ENCODE data around the gene HEXD.

Gene HEXD

DNA sequence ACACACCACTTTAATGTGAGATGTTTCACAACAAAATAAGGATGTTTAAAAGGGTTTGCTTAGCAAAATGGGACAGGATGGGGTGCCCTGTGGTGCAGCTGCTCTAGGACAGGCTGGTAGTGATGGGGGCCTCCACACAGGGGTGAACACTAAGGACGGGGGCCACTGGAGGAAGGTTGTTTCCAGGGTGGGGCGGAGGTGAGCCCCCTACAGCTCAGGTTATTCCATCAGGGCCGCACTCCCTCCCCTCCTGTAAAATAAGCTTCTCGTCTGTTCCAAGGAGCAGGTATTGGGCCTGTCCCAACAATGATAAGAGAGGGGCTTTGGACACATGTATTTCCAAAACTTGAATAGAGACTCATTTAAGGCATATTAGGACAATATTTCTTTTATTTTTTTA lies 1.9 kb upstream of the HEXD start:
- DNase-seq = no peak

DNA sequence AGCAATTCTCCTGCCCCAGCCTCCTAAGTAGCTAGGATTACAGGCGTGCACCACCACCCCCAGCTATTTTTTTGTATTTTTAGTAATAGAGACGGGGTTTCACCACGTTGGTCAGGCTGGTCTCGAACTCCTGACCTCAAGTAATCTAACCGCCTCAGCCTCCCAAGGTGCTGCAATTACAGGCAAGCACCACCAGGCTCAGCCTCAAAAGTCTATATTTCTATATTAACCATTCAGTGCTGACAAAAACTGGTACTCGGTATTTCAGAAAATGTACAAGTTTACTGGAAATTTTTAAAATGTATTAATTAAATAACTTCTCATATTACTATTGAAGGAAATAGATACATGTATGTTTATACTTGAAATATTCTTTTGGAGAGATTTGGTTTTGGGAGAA lies 1.4 kb upstream of the HEXD start:
- DNase-seq = no peak

DNA sequence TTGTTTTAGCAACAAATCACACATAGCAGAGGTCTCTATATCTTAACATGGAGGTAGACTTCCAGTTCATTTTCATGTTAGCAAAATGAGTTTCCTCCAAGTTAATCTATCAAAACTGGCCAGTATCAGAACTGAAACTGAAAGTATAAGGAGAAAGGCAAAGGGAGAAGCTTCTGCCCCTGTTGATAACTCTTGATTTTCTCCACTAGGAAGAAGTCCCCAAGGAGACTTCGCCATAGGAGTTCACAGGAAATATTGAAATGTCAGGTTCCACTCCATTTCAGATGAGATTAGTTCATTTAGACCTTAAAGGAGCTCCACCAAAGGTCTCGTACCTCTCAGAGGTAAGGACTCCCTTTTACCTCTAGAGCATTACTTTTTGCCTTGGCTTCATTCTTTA lies 1.4 kb downstream of the HEXD start:
- no peak for DNase-seq

DNA sequence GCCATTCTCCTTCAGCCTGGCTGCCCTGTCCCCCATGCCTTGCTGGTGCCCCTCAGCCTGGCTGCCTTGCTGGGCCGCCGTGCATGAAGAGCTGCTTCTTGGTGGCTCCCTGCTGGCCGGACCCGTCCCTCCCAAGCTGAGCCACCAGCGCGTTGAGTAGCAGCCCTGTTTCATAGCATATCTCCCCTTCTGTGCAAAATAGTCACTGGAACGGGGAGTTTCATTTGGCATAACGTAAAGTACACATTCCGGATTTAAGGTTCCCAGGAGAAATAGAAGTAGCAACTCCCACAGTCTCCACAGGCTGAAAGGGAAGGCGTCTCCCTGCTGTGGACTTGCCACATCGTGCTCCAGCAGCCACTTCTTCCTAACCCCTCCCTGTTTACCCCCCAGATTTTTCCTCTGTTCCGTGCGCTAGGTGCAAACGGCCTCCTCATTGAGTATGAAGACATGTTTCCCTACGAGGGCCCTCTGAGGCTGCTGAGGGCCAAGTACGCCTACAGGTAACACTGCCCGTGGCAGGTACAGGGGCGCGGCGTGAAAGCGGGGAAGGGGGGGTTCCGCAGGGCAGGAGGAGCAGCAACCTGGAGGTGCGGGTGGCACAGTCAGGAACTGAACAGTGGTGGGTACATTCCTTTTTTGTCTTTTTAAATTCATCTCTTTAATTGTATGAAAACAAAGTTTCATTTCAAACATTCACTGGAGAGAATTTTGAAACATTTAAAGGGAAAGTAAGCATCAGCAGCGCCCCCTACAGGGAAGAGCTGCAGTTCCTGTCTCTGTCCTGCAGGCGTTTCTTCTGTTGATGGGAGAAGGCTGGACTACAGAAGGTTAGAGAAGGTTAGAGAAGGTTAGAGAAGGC lies 6.1 kb downstream of the HEXD start:
- DNase-seq = peak; percentile 4 to 10 (median 7)

DNA sequence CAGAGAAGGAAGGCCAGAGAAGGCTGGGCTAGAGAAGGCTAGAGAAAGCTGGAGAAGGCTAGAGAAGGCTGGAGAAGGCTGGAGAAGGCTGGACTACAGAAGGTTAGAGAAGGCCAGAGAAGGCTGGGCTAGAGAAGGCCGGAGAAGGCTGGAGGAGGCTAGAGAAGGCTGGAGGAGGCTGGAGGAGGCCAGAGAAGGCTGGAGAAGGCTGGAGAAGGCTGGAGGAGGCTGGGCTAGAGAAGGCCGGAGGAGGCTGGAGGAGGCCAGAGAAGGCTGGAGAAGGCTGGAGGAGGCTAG lies 6.7 kb downstream of the HEXD start:
- DNase-seq = no peak

DNA sequence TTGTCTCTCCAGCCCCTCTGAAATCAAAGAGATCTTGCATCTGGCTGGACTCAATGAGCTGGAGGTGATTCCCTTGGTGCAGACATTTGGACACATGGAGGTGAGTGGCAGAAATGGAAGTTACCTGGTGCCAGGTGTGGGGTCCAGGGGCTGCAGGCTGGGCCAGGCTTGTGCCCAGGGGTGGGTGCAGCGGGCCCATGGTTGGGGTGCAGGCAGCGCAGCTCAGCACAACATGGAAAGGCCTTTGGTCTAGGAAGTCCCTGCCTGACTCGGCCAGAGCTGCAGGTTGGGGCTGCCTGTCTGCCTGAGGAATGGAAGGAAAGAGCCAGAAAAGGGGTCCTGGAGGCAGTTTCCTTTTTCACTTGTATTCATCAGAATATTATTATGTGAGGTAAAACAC lies 10.4 kb downstream of the HEXD start:
- DNase-seq = no peak

DNA sequence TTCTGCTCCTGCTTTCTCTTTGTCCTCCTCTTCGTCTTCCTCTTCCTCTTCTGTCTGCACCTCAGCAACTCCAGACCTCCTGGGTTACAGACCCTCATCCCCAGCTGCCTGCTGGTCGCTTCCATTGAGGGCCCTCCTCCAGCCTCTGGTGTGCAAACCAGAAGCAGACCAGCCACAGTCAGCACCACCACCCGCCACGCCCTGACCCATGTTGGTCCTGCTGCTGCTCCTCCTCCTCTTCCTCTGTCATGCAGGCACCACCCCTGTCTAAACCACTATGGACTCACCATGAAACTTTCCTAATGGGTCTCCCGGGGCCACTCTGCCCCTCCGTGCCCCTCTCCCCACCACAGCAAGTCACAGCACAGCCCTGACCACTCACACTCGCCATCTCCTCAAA lies 11.7 kb downstream of the HEXD start:
- DNase-seq = no peak

DNA sequence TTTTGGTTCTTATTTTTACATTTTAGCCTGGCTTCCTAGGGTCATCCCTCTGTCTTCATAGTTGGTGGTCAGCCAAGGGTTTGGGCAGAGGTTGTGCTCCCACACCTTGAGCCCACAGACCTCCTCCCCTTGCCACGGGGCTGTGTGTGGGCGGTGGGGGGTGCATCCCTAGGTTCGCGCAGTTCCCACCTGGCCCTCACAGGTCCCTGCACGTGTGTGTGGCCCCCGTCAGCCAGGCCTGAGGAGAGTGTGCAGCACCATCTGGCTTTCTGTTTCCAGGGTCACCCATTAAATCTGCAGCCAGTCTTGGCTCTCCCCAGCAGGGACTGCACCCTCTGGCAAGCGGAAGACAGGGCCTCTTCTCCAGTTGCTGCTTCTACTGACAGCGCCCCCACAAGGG lies 13.9 kb downstream of the HEXD start:
- no peak for DNase-seq

DNA sequence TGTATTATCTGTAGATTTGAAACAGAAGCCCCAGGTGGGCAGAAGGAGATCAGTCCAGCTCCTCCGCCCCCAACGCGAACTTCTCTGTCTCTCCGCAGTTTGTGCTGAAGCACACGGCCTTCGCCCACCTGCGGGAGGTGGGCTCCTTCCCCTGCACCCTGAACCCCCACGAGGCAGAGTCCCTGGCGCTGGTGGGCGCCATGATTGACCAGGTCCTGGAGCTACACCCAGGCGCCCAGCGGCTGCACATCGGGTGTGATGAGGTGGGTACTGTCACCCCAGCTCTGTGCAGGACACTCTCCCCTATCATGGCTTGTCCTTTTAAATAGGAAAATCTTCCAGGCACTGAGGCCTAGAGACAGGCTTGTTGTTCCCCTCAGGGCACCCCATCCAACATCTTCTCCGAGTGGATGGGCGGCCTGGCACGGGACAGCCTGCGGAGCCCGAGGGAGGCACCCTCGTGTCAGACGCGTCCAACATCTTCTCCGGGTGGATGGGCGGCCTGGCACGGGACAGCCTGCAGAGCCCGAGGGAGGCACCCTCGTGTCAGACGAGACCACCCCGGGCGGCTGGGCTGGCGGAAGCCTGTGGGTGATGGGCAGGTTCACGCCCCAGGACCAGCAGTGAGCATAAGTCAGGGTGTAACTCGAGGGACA lies 15.5 kb downstream of the HEXD start:
- DNase-seq = no peak

DNA sequence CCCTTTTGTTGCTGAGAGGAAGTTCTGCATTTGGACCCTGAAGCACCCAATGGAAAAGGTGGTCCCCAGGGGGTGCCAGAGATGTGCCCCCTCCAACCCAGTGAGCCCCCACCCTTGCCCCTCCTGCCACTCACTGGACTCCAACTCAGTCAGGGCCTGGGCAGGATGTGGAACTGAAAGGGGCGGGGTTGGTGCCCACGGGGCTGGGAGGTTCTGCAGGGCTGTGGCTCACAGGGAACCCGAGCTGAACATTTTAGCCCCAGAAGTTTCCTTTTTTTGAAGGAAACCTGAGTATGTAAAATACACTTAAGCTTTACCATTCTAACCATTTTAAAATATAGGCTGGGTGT lies 16.0 kb downstream of the HEXD start:
- no peak for DNase-seq

DNA sequence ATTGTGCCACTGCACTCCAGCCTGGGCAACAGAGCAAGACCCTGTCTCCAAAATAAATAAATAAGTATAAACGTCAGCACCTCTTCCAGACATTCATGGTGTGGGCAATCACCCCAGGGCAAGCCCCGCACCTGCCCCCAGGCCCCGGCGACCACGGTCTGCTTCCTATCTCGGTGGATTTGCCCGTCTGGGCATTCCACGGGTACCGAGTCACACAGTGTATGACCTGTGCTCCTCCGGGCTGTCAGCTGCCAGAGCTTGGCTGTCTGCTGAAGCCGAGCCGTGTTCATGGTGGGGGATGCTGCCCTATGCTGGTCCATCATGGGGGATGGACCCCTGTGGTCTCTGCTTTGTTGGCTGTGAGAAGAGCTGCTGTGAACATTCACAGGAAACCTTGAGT lies 17.0 kb downstream of the HEXD start:
- DNase-seq = no peak

DNA sequence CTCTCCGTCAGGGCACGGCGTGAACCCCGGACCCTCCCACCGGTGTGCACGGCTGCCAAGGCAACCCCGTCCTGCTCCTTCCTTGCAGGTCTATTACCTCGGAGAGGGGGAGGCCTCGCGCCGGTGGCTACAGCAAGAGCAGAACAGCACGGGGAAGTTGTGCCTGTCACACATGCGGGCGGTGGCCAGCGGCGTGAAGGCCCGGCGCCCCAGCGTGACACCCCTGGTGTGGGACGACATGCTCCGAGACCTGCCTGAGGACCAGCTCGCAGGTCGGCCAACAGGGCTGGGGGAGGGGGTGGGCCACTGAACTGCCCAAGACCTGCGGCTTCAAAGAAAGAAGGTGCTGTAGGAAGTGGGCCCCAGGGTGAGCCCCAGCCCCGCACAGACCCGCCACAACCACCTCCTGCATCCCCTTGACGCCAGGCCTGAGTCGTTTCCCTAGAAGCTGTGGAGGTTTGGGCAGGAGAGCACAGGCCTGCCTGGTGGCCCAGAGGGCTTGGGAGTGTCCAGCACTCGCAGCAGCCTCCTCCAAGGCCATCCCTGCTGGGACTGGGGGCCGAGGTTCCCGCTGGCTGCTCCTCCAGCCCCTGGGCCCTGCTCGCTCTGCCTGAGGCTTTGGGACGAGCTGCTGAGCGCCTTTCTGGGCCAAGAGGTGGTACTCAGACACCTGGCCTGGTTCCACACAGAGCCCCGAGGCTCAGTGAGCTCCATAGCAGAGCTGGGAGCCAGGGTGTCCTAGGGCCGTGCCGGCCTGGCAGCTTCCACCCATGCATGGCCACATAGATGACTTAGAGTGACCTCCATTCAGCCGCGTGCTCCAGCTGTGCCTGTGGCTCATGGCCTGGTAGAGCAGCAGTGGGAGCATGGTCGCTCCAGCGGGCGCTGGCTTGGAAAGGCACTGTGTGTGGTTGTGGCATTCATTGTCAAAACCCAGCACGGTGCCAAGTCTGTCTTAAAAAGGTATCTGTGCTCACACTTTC lies 17.7 kb downstream of the HEXD start:
- DNase-seq = no peak

DNA sequence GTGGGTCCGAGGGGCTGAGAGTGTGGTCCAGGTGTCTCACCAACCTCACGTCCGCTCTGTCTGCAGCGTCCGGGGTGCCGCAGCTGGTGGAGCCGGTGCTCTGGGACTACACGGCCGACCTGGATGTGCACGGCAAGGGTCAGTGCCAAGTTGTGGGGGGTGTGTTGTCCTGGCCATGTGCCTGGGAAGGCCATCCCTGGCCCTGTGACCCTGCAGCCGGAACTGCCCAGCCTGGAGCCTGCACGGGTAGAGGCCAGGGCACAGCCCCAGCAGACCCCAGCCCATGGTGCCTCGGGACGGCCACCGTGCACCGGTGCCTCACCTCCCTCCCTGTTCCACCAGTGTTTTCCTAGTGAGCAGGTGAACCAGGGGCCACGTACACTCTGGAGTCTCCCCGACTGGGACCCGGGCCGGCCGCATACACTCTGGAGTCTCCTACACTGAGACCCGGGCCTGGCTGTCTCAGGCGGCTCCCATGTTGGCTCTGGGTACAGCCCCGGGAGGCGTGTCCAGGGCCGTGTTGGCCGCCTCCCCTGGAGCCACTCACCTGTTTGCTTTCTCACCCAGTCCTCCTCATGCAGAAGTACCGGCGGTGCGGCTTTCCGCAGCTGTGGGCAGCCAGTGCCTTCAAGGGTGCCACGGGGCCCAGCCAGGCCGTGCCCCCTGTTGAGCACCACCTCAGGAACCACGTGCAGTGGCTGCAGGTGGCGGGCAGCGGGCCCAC lies 18.6 kb downstream of the HEXD start:
- DNase-seq = no peak

DNA sequence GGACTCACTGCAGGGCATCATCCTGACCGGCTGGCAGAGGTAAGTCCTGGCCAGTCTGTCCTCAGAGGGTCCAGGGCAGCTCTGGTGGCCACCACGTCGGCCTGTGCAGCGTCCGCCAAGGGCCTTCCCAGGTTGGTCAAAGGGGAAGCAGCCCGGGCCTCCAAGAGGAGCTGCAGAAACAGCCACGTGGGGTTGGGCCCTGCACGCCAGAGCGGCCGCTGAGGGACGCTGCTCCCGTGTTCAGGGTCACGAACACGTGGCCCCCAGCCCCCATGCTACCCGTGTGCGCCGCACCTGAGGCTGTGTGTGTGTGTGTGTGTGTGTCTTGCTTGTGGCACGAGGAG lies 19.1 kb downstream of the HEXD start:
- no peak for DNase-seq

DNA sequence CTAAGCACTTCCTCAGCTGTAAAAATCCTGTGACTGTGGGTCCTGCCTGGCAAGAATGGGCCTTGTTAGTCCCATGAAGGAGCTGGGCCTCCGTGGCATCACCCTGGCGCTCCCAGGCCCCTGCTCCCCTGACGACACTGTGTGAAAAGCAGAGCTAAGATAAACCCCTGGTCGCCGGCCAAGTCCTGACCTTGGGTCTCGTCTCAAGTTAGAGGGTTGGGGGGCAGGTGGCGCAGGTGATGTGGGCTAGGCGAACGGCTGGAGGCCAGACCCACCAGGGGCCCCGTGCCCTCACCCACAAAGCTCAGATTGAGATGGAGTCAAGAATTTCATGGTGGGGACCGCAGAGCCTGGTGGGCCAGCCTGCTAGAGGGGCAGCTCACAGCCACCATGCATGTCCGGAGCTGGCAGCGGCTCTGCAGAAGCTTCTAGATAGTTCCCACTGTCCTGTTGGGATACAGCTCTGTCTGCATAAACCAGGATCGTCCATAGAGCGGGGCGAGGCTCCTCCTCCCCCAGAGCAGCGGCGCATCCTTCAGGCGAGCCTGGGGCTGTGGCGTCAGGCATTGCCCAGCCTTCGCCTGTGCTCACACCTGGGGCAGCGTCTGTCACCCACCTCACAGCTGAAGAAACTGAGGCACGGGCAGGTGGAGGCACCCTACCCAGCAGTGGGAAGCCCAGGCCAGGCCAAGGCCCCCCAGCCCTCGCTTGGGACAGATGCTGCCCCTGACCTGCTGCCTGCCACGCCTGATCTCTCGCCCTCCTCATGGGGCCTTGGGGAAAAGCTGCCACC lies 20.4 kb downstream of the HEXD start:
- DNase-seq = no peak

DNA sequence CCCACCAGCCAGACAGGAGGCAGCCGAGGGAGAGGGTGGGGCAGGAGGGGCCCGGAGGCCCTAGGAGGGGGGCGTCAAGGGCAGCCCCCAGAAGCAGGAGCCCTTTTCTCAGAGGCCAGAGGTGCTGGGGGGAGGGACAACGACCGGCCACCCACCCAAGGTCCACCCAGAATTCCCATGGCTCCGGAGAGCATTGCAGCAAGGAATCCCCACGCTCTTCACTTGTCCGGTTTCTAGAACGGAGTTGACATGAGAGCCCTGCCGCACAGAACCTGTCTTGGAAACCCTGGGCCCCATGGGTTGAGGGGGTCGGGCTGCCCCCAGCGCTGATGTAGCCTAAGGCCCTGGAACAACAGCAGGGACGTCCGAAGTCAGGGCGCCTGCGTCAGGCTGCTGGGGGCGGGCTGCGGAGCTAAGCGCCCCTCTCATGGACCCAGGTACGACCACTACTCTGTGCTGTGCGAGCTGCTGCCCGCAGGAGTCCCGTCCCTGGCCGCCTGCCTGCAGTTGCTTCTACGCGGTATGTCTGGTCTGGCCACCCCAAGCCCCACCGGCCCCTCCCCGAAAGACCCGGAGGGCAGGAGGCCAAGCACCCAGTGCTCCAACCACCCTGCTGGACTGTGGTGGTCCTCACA lies 21.2 kb downstream of the HEXD start:
- DNase-seq = no peak

DNA sequence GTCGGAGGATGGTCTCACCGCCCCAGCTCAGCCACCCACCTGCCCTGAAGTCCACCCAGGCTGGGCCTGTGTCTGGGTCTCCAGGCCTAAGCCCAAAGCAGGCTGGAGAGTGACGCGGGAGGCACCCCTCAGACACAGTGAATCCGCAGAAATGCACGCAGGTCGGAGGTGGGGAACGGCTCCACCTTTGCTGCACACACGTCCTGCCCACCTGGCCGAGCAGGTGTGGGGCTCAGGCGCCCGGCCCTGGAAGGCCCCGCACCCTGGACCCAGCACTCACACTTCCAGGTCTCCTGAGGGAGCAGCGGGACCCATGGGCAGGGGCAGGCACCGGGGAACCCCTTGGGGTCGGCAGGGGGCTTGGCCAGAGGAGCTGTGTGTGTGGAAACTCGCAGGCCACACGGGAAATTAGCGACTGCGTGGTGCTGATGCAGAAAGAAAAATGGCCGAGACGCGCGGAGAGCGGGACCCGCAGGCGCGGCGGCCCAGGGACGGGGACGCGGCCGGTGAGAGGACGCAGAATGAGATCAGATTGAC lies 21.8 kb downstream of the HEXD start:
- DNase-seq = no peak

DNA sequence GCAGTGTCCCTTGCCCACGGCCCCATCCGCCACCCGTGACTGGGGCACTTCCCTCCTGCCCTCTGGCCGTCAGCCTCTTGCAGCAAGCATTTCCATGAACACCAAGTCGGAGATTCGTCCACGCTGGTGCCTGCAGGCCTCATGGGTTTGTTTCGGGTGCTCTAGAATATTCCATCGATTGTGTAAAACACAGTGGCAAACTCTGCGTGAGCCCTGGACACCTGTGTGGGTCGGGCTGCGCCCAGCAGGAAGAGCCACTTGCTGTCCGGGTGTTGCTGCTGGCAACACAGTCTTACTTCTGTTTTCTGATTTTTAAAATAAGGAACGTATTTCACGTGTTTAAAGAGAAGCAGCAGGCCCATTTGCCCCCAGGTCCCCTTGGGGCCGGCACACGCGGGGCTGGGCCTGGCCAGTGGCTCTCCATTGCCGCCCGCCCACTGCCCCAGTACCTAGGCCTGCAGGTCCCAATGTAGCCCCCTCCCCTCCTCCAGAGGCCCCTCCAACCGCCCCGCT lies 22.4 kb downstream of the HEXD start:
- no peak for DNase-seq

DNA sequence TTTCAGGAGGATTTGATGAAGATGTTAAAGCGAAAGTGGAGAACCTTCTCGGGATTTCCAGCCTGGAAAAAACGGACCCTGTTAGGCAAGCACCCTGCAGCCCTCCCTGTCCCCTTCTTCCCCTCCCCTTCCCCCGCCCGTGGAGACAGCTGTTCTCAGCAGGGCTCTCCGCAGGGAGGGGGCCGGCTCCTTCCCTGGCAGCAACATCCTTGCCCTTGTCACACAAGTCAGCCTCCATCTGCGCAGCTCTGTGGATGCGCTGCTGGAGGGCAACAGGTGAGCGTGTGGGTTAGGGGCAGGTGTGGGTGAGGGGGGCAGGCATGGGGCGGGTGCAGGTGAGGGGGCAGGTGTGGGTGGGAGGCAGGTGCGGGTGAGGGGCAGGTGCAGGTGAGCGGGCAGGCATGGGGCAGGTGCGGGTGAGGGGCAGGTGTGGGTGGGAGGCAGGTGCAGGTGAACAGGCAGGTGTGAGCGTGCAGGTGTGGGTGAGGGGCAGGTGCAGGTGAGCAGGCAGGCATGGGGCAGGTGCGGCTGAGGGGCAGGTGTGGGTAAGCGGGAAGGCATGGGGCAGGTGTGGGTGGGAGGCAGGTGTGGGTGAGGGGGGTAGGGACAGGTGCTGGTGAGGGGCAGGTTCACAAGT lies 23.0 kb downstream of the HEXD start:
- peak in 1 of 3 experiments; percentile 71 for DNase-seq

DNA sequence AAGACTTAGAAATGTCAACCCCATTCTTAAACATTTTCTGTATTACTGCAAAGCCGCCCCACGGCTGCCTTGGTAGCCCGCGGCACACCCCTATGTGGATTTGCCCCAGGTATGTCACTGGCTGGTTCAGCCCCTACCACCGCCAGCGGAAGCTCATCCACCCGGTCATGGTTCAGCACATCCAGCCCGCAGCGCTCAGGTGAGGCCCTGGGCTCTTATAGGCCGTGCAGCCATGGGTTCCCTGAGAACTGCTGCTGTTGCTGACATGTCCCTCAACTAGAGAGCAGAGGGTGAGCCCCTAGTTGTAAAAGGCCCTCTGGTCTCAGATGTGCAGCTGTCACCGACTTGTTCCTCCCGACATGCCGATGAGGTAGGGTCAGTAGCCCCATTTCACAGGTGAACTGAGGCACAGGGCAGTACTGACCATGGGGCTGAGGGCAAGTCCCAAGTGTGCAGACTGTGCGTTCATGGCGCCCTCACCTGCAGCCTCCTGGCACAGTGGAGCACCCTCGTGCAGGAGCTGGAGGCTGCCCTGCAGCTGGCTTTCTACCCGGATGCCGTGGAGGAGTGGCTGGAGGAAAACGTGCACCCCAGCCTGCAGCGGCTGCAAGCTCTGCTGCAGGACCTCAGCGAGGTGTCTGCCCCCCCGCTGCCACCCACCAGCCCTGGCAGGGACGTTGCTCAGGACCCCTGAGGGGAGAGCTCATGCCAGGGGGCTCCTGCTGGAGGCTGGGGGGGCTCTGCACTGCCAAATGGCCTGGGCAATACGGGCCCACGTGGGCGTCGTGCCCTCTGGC lies 23.7 kb downstream of the HEXD start:
- no peak for DNase-seq
